HG03469 (cell line): ENCODE measurements around the gene HHEX.
"Not testable (repeated sequence)": the region's sequence is repeated elsewhere in the genome, so short reads cannot be mapped to it uniquely, and the experiment has no call there.

Source experiments
- ATAC-seq: cut with Tn5 transposase; IDR thresholded peaks from one replicate; pipeline ENCODE4 v1.9.1; 2021; ENCODE audit warnings: mild to moderate bottlenecking, moderate library complexity, moderate number of reproducible peaks; ENCODE audit not compliant: unreplicated experiment

The HHEX gene

DNA sequence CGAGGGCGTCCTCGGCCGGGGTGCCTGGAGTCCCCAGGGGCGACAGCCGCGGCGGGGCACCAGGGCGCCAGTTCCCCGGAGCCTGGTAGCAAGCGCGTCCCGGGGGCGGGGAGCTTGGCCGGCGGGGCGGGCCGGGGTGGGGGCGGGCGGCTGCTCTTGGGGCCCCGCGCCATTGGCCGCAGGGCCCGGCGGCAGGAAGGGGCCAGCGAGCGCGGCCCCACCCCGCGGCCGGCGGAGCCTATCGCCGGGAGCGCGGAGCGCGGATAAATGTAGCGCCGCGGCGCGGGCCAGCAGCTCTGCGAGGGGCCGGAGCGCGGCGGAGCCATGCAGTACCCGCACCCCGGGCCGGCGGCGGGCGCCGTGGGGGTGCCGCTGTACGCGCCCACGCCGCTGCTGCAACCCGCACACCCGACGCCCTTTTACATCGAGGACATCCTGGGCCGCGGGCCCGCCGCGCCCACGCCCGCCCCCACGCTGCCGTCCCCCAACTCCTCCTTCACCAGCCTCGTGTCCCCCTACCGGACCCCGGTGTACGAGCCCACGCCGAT is at the start of gene HHEX:
Gene HHEX, plus strand, starts transcription at position 293 of the 548 bp plus-strand sequence. Its CDS starts 32 bp downstream, at position 325.
- ATAC-seq: no peak

DNA sequence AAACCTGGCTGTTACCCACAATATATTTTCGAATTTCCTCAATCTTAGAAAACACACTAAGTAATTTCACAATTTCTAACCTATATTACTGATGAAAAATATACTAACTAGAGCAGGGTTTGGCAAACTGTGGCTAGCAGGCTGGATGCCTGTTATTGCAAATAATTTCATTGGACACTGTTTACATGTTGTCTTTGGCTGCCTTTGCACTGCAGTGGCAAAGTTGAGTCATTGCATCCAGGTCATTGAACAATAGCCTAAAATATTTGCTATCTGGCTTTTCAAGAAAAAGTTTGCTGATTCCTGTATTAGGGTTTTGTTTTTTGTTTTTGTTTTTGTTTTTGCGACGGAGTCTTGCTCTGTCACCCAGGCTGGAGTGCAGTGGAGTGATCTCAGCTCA is 49.6 kb upstream of the HHEX start:
- ATAC-seq: no peak

DNA sequence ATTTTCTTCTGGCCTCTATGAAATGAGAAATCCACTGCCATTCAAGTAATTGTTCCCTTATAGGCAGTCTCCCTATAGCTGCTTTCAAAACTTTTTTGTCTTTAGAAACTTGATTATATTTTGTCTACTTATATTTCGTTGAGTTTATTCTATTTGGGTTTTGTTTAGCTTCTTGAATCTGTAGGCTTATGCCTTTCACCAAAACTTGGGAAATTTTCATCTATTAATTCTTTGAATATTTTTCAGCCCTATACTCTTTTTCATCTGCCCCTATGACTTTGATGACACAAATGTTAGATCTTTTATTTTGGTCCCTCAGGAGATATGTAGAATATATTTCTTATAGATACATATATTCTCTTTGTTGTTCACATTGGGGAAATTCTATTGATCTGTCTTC is 48.3 kb upstream of the HHEX start:
- no peak for ATAC-seq

DNA sequence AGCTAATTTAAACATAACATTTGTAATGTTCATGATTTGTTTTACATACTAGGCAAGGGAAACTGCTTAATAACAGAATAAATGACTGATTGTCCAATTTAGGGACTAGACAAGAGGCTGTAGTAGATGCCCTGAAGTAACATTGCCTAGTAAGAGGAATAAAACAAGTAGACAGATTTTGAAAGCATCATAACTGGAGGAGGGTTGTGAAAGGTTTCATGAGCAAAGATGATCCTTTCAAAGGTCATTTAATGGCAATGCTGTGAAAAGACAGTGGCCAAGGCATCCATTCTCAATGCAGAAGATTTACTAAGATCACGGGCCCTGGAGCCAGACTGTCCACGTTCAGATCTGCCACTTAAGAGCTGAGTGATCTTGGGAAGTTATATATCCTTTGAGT is 44.8 kb upstream of the HHEX start:
- no peak for ATAC-seq

DNA sequence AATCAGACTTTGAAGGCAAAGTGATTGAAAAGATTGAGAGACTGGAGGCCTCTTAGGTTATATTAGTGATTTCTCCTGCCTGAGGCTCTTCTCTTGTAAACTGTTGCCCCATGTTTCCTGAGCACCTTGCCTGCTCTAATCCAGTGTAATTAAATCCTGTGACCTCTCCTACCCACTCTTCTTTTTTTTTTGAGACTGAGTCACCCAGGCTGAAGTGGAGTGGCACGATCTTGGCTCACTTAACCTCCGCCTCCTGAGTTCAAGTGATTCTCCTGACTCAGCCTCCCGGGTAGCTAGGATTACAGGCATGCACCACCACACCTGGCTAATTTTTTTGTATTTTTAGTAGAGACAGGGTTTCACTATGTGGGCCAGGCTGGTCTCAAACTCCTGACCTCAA is 38.9 kb upstream of the HHEX start:
- not testable (repeated sequence) for ATAC-seq

DNA sequence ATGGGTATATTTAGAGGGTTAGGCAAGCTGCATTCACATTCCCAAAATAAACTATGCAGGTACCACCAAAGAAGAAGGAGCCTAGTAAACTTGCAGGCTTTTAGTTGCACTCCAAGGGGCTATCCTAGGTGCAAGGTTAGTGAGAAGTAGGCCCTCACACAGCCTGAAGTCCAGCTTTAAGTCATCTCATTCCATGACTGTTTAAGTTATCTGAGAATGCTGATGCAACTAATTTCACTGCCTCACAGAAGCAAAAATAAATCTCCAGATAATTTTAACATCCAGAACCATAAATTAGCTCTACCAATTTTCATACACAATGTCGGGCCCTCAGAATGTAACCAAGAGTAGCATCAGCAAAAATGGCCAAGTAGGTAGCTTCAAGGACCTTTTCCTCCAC is 34.3 kb upstream of the HHEX start:
- ATAC-seq: no peak

DNA sequence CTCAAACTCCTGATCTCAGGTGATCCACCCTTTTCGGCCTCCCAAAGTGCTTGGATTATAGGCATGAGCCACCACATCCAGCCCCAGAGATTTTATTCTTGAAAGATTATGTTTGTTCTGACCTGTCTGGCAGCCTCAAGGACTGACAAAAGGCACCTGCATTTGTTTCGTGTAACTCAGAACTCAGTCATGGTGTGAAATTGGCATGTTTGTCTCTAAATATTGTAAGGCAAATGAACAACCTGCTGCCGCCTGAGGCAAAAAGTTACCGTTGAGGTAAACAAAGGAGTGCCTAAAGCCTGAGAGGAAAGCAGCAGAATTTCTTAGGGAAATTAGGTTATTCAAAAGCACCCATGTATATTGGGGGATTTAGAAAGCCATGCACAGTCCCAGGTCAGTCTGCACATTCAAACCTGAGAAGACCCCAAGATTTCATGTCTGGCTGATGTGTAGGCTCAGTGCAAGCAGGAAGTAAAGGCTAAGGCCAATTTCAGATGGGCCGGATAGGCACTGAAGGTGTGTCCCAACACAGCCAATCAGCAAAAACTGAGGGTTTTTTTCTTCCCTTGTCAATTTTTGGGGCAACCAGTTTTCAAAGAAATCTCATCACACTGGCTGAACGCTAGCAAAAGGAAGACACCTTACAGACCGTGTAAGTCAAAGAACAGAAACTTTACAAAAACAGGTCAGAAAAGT is 33.3 kb upstream of the HHEX start:
- ATAC-seq: no peak

DNA sequence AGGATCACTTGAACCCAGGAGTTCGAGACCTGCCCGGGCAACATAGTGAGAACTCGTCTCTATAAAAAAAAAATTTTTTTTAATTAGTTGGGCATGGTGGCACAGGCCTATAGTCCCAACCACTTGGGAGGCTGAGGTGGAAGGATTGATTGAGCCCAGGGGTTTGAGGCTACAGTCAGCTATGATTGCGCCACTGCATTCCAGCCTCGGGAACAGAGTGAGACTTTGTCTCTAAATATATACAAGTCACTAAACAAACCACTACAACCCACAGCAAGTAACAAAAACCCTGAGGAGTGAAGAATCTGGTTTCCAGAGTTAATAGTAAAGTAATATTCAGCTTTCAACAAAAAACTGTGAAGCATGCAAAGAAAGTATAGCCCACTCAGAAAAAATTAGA is 32.7 kb upstream of the HHEX start:
- ATAC-seq: no peak

DNA sequence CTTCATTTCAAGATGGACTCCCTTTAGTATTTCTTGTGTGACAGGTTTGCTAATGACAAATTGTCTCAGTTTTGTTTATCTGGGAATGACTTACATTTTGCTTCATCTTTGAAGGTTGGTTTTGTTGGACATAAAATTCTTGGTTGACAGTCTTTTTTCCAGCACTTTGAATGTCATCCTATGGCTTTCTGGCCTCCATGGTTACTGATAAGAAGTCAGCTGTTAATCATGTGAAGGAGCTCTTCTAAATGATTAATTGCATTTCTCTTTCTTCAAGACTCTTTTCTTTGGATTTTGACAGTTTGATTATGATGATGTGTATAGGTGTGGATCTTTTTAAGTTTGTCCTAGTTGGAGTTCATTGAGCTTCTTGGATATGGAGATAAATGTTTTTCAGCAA is 26.9 kb upstream of the HHEX start:
- ATAC-seq: no peak

DNA sequence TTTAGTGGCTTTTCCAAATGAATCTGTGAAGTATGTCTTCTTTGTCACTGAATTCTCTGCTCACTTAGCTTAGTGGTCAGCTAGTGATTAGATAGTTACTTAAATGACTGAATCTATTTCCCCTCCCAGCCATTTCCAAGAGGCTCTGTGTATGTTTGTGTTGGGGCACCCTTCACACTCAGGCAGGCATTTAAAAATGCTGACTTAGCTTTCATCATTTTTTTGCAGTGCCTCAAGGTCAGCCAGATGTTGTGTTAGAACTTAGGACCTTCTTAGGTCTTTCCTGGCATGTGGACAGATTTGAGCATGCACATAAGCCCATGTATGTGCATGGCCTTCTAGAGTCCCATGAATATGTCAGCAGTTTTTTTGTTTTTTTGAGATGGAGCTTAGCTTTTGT is 25.4 kb upstream of the HHEX start:
- no peak for ATAC-seq

DNA sequence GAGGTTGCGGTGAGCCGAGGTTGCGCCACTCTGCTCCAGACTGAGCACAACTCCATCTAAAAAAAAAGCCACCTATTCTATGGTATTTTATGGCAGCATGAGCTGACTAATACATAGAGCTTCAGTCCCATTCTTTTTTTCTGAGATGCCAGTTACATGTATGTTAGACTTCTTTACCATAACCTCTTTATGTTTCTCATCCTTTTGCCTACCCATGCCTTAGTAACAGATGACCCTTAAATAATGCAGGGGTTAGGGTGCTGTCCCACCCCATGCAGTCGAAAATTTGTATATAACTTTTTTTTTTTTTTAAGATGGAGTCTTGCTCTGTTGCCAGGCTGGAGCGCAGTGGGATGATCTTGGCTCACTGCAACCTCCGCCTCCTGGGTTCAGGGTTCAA is 22.7 kb upstream of the HHEX start:
- ATAC-seq: no peak

DNA sequence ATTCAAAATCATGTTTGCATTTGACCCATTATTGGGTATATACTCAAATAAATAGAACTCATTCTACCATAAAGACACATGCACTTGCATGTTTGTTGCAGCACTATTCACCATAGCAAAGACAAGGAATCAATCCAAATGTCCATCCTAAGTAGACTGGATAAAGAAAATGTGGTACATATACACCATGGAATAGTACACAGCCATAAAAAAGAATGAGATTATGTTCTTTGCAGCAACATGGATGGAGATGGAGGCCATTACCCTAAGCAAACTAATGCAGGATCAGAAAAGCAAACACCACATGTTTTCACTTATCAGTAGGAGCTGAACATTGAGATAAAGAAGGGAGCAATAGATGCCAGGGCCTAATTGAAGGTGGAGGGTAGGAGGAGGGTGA is 12.0 kb upstream of the HHEX start:
- no peak for ATAC-seq

DNA sequence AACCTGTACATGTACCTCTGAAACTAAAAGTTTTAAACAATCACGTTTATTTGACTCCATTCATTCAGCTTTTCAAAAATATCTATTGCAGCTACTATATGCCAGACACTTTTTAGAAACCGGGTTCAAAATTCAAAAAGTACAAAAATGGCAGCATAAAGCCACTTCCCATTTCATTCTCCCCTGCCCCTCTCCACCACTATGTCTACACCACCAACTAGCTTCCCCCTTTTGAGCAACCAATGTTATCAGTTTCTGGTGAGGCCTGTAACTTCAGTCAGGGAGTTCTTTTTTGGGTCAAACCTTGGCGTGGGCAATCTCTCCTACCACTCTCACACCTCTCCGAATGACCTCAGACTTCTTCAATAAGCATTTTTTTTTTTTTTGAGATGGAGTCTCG is 11.5 kb upstream of the HHEX start:
- no peak for ATAC-seq

DNA sequence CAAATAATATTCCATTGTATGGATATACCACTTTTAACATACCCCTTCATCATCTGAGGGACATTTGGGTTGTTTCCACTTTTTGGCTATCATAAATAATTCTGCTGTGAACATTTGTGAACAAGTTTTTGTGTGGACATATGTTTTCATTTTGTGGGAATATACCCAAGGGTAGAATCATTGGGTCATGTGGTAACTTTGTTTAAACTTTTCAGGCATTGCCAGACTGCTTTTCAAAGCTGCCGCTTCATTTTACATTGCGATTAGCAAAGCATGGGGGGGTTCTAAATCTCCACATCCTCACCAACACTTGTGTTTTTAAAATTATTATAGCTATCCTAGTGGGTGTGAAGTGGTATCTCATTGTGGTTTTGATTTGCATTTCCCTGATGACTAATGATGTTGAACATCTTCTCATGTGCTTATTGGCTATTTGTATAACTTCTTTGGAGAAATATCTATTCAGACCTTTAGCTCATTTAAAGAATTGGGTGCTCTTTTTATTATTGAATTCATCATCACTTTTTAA is 8.4 kb upstream of the HHEX start:
- ATAC-seq: no peak

DNA sequence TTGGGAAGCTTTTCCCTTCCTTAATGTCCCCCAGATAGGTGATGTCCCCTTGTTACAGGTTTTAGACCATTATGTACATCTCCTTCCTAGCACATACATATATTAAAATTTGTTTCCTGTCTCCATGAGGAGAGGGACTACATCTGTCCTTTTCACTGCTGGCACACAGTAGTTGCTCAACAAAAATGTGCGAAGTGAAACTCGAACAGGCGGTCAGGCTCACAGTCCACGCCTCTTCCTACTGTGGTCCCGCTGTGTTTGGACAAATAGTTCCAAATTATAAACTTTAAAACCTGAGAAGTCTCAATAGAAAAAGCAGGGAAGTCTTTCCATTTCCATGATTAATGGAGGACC is 1.2 kb upstream of the HHEX start:
- ATAC-seq: no peak

DNA sequence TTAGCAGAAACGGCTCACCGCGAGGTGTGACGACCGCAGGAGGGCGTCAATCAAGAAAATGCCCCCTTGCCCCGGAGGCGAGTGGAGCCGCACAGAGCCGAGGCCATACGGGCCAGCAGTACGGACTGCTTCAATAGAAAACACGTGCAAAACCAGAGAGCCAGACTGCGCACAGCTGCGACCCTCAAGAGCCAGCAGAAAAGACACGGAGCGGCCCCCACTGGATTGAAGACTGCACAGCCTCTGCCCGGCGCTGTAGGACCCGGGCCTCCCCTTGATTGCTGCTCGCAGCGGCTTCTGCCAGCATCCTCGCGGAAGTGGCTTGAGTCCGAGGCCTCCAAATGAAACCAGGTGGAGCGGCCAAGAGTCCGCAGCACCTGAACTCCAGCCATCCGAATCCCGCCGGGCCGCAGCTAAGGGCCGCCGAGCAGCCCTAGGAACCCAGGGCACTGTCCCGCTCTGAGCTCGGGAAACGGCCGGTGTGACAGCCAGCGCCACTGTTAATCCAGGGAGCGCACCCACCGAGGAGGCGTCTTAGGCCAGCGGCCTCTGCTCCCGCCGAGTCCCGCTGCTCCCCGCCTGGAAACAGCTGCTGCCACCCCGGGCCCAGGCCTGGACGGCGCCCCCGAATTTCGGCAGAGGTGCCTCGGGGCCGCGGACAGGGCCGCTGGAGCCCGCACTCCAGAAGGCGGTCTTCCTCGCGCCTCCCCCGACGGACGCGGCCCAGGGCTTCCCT is 660 bp upstream of the HHEX start:
- no peak for ATAC-seq

DNA sequence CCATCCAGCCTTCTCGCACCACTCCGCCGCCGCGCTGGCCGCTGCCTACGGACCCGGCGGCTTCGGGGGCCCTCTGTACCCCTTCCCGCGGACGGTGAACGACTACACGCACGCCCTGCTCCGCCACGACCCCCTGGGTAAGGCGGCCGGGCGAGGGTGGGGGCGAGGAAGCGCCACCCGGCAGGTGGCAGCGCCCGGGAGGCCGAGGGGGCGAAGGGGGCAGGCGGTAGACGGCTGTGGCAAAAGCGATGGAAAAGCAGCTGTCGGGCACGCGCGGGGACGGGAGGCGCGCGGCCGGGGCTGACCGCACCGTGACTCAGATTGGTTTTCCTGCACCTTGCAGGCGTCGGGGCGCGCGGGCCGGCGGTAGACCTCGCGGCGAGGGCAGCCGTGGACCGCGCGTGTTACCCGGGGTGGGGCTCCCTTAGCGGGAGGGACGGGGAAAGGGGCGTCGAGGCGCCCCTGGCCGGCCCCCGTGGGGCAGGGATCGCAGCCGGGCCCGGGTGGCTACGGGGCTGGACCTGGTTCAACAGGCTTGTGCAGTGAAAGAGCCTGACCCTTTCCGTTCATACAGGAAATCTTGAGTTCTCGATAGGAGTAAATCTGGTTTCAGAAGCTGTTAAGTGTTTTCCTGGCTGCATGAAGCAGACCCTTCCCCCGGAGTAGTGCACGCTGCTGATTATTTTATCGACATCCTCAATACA is 608 bp downstream of the HHEX start:
- ATAC-seq: no peak

DNA sequence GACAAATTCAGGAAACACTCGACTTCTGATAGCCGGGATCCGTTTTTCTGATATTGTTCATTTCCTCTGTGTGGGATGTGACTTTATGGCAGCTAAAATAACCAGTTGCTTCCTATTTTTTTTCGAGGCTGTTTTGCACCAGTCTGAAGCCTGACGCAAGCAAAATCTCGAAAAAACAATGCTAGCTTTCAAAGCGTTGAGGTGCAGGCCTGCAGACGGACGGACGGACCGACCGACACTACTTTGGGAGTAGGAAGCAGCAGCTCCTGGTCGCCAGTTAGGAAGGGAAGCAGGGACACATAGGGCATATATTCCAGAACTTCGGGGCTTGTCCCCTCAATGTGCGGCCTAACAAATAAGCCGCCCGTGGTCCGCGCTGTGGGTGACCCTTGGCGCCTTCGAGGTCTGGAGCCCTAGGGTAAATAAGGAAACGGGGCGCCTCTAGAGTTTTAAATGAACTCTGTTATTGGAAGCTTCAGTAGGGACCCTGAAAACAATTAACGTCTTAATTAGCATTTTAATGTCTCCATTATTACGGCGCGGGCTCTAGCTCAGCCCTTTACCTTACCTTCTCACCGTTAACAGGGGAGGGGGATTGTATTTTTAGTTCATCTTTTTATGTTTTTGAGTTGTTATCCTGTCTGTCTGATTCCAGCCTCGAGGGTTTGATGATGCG is 1.3 kb downstream of the HHEX start:
- no peak for ATAC-seq

DNA sequence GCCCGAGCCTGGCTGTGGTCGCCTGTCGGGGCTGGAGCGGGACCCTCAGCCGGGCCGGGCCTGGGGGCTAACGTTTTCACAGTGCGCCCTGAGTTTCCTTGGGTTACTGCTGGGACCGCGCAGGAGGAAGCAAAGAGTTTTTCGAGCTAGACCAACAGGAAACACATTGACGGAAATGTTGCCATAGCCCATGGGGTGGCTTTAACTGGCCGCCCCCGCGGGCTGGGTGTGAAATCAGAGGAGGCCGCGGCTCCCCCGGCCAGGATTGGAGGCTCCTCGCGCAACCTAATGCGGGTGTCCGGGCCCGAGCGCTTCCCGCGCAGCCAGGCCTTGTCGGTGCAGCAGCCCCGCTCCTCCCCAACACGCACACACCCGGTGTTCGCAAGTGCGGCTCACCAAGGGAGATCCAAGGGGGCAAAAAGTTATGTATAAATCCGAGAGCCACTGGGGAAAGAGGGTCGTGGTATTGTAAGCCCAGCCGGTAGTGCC is 1.9 kb downstream of the HHEX start:
- no peak for ATAC-seq

DNA sequence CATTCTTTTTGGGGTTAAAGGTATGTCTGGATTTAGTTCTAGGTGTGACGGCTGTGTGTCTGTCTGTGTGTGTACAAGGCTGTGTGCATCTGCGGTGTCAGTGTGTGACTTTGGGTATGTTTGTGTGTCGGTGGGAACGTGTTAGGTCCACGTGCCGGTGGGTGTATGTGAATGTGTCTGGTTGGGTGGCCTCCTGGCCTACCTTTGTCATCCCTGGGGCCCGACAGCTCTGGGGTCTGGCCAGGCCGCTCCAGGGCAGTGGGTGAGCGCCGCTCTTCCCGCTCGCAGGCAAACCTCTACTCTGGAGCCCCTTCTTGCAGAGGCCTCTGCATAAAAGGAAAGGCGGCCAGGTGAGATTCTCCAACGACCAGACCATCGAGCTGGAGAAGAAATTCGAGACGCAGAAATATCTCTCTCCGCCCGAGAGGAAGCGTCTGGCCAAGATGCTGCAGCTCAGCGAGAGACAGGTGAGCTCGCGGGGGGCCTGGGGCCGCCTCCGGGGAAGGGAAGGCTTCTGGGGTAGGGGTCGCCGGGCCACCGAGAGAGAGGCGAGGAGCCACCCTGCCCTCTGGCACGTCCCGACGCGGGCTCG is 2.4 kb downstream of the HHEX start:
- ATAC-seq: no peak
